ENCODE data around the gene LIME1.

- TF ChIP-seq CTCF (IDR thresholded peaks at IDR 0.05) (no peak), POLR2AphosphoS5 (IDR thresholded peaks at IDR 0.05) (no peak)
These were observed 38.5 kb upstream of the LIME1 start for GRCh38 chr20:63697868-63698545.

Data from suprapubic skin (tissue), 3 donors.